GM21360 (cell line): ENCODE results near the gene IRS4.

Experiments
- ATAC-seq: cut with Tn5 transposase; IDR thresholded peaks from one replicate; pipeline ENCODE4 v1.9.1; 2021; ENCODE audit warnings: mild to moderate bottlenecking, moderate library complexity; ENCODE audit not compliant: unreplicated experiment

The IRS4 gene

DNA sequence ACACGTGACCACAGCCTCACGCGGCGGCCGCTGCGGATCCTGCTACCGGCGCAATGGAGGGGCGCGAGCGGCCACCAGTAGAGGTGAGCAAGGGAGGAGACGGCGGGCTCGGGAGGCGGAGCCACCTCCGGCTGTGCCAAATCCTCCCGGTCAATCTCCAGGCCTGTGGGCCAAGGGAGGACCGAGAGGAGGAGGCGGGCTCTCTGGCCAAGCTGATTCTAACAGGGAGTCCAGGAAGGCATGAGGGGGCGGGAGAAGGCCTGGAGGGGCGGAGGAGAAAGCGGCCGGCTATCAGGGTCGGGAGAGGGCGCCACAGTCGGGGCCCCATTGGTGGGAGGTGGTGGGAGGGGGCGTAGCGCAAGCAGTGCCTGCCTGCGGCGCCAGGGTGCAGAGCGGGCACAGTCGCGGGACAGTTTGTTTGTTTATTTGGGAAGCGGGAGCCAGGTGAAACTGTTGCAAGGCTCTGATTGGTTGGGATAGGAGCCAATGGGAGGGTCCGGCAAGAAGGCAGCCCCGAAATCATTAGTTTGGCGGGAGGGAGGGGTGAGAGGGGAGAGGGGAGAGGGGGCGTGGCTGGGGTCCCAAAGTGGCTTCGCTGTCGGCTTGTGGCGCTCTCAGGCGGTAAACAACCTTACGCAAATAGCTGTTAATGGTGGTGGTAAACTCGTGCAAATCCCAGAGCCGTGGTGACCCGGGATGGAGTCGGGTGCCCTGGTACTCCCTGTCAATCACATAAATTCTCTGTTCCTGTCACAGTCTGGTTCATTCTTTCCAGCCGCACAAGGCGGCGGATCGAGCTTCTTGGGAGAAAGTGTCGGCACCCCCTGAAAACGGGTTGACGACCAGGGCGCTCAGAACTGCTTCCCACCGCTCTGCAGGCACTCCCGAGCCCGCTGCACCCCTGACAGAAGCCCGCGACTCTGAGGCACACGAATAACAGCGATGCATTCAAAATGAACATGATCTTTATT is at the start of gene IRS4:
IRS4 (minus strand) TSS at position 55 of the 971 bp plus-strand sequence.
- ATAC-seq = no peak

DNA sequence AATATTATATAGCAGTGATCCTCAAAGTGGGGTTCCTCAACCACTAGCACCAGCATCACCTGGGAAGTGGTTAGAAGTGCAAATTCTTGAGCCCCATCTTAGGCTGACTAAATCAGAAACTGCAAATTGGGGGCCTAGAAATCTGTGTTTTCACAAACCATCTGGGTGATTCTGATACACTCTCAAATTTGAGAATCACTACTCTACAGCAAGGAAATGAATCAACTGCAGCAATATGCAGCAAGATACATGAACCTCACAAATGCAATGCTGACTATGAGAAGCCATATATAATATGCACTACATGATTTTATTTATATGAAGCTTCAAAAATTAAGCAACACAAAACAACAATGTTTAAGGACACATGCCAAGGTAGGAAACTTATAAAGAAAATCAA is 36.2 kb upstream of the IRS4 start:
- ATAC-seq = no peak

- no peak for ATAC-seq
Measured at GRCh38 chrX:108763559-108763958, 27.2 kb upstream of the IRS4 start.

DNA sequence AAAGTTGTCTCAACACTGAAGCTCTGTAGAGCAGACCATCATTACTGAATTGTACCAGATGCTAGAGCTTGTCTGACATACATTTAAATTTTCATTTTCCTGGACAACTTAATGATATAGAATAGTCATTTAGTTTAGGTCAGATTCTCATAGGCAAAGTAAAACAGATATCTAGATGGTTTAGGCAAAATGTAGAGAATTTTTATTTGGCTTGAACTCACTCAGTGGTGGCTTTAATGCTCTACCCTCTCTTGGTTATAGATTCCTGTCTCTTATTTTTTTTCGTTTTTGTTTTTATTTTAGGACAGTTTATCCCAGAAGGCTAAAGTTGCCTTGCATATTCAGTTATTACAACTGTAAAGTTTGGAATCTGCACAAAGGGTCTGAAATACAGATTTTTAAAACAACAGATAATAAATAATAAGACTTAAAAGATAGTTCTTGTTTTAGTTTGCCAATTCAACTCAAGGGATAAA is 4.0 kb upstream of the IRS4 start:
- ATAC-seq = no peak

DNA sequence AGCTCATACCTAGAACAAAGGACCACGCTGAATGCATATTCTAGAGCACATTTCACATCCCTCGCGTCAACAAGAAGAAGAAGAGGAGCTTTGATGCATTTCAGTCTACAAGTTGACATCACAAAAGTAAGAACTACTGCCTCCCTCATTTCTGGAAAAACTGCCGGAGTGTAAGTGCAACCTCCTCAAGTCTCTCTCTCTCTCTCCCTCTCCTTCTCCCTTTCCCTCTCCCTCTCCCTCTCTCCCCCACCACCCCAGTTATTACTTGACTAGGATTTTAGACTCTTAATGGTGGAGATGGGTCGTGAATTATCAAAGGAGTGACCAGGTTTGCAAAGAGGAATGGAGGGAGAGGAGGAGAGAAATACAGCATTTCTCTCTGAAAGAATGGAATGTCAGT is 1.4 kb upstream of the IRS4 start:
- no peak for ATAC-seq

DNA sequence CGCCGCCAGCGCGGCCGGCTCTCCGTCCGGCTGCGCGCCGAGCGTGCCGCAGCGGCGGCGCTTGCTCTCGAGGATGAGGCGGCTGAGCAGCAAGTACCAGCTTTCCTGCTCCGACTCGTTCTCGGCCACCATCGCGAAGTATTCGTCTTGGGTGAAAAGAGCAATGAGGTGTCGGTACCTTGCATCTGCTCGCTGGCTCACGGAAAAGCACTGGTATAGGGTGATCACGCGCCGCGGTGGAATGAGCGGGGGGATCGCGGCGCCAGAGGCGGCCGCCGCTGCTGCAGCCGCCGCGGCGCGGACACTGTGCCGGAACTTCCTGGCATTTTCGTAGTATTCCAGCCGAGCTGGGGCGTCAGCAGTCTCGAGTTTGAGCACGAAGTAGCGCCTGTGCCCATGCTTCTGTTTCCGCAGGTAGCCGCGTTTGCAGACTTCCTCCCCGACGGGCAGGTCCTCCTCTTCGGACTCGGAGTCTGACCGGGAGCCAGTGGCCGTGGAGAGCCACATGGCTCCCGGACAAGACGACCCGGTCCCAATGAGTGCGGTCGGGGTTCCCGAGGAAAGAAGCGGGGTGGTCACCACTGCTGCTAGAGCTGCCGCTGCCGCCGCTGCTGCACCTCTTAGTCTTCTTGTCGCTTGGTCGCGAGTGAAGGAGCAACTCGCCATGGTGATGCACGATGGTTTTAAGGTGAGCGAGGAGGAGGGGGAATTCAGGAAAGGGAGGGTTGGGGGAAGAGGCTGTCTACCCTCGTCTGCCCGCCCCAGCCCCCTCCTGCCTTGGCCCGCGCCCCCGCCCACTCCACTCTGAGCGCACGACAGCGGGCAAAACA is 469 bp downstream of the IRS4 start:
- no peak for ATAC-seq

DNA sequence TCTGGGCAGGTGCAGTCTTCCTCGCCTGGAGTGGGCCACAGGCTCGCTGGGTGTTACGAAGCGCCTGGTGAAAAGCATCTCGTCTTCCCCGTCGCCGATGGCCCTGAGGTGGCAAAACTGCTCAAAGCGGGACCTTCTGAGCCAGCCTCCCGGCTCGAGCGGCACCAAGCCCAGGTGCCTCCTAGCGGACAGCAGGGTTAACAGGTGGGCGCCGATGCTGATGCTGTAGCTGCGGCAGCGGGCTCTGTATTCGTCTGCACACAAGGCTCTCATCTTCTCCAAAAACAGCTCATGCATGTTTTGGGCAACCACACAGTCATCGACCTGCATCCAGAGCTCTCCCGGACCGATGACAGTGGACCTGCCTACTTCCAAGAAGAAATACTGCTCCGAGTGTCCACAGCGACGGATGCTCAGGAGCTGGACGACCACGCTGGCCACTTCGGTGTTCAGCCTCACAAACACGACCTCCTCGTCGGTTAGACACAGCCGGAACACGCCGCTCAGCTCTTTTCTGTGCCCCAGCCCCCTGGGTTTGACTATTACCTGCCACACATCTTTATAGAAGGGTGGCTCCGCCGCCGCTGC is 1.2 kb downstream of the IRS4 start:
- ATAC-seq = no peak

GRCh38 chrX:108734426-108734825 is 1.9 kb downstream of the IRS4 start:
- ATAC-seq = no peak

GRCh38 chrX:108732630-108733321 is 3.6 kb downstream of the IRS4 start:
- no peak for ATAC-seq

- ATAC-seq = no peak
Measured at GRCh38 chrX:108731153-108731552, 5.2 kb downstream of the IRS4 start.

DNA sequence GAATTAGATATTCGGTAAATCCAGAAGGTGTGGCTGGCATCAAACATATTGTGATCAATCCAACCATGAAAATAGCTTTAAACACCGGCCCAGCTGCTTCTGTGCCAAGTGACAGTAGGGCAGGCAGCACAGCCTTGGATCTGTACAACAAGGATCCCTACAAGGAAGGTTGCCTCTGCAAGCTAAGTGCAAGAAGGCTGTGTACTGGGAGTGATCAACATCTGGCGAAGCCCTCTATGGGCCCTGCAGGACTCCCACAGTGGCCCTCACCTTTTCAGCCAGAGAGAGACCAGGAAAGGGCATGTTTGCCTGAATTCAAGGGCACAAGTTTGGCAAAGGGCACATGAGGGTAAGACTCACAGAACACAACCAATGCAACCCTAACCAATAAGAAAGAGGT is 9.6 kb downstream of the IRS4 start:
- no peak for ATAC-seq

- no peak for ATAC-seq
Measured at GRCh38 chrX:108722561-108722960, 13.8 kb downstream of the IRS4 start.

- ATAC-seq = no peak
Measured at GRCh38 chrX:108712886-108713285, 23.5 kb downstream of the IRS4 start.

- no peak for ATAC-seq
Measured at GRCh38 chrX:108704839-108705238, 31.5 kb downstream of the IRS4 start.

GRCh38 chrX:108702530-108702929 is 33.8 kb downstream of the IRS4 start:
- no peak for ATAC-seq

GRCh38 chrX:108701633-108702032 is 34.7 kb downstream of the IRS4 start:
- ATAC-seq = no peak

GRCh38 chrX:108699368-108699767 is 37.0 kb downstream of the IRS4 start:
- ATAC-seq = peak; percentile 66

DNA sequence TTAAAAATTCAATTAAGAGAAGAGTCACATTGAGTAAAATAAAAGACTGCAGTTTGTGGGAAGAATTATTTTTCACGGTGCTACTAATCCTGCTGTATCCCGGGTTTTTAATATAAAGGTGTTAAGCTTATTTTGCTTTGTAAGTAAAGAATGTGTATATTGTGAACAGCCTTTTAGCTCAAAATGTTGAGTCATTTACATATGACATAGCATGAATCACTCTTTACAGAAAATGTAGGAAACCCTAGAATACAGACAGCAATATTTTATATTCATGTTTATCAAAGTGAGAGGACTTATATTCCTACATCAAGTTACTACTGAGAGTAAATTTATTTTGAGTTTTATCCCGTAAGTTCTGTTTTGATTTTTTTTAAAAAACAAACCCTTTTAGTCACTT is 39.7 kb downstream of the IRS4 start:
- ATAC-seq = no peak
